T1000 (cell line): ENCODE results near the gene ENG.
"Not testable (repeated sequence)": the region's sequence is repeated elsewhere in the genome, so short reads cannot be mapped to it uniquely, and the experiment has no call there.

Experiments
- DNase-seq: peaks from one replicate; lab custom pipeline; 2025; ENCODE audit warnings: mixed read lengths; lab: John Stamatoyannopoulos, UW

Gene ENG

DNA sequence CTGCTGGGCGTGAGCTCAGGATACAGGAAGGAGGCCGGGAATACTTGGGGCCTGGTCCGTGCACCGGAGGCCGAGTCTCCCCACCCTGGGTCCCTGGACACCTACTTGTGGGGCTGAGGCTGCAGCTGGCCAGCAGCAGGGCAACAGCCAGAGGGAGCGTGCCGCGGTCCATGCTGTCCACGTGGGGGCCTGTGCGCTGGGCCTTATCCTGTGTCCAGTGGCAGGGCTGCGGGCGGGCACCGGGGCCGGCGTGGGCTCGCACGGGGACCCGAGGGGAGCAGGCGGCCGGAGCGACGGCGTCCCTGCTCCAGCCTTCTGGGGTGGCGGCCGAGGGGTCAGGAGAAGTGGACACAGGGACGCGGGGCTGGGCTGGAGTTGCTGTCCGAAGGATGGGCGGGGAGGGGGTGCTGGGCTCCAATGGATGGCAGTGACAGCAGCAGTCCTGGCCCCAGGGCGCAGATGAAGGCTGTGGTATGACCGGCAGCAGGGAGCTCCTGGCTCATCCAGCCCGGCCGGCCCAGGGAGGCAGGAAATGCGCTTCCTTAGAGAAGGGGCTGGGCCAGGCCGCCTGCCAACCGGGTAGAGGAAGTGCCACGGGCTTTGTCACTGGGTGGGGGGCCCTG lies at the start of gene ENG:
TSS of gene ENG (minus strand) at position 475 of the 623 bp plus-strand sequence. CDS start at position 172, 303 bp downstream.
- DNase-seq: no peak

DNA sequence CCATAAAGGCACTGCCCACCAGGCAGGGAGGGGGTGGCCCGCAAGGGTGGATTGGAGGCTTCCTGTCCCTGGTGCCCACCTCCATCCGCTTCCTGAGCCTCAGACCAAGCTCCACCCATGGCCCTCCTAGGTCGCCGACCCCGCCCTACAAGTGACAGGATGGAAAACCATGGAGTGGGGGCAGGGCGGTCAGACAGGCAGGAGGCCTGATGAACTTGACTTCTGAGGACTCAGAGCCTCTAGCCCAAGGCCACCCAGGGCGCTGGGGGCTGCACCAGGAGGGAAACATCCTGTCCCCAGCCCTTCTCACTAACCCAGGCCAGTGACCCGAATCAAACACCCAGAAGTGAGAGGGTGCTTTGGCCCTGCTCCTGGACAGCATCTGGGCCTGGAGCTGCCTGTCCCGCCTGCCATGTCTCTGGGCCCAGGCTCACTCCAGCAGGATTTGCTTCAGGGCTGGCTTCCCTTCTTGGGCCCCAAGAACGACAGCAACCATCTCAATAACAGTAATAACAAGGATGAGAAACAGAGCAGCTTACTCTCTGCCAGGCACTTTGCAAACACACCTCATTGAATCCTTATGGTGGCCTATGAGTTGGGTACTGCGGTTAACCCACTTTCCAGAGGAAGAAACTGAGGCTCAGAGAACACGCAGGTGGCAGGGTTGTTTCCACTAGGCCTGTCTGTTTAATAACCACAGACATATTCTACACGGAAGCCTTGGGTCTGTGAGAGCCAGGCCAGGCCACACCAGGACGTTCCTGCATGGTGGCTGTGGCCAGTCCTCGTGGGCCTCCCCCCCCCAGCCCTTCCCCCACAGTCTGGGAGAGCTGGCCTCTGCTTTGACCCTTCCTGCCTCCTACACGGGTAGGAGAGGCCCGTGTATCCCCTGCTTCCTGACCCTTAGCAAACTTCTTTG lies 49.4 kb upstream of the ENG start:
- no peak for DNase-seq

DNA sequence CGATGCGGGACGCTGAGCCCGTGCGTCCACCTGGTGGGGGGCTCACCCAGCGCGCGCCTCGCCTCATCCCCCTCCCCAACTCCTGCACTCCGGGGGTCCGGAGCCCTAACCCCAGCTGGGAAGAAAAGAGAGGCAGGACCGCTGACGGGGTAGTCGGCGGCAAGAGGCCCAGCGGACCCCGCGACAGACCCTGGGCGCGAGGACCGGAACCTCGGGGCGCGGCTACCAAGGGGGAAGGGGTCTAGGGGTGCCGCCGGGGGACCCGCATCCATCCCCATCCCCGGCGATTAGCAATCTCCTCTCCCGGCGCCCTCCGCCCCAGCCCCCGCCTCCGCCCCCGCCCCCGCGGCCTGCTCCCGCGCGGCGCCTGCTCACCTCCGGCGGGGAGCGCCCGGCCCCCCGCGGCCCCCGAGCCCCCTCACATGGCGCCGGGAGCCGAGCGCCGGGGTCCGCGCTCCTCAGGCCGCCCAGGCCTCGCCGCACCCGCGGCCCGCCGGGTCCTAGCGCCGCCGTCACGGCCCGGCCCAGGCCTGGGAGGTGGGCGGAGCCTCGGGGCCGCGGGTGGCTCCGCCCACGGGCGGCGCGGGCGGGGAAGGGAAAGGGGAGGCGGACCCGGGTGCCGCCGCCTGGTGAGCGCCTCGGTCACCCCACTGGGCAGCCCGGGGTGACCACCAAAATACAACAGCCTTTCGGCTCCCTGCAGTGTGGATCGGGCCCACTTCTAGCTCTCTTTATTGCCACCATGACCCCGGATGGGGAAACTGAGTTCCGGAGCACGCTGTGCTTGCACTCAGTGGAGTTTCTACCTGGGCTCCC lies 44.9 kb upstream of the ENG start, which contains the start of gene ST6GALNAC6:
TSS of gene ST6GALNAC6 (minus strand) at position 476 of the 816 bp plus-strand sequence. CDS start 1,622 bp downstream, outside the sequence.
- DNase-seq: no peak

DNA sequence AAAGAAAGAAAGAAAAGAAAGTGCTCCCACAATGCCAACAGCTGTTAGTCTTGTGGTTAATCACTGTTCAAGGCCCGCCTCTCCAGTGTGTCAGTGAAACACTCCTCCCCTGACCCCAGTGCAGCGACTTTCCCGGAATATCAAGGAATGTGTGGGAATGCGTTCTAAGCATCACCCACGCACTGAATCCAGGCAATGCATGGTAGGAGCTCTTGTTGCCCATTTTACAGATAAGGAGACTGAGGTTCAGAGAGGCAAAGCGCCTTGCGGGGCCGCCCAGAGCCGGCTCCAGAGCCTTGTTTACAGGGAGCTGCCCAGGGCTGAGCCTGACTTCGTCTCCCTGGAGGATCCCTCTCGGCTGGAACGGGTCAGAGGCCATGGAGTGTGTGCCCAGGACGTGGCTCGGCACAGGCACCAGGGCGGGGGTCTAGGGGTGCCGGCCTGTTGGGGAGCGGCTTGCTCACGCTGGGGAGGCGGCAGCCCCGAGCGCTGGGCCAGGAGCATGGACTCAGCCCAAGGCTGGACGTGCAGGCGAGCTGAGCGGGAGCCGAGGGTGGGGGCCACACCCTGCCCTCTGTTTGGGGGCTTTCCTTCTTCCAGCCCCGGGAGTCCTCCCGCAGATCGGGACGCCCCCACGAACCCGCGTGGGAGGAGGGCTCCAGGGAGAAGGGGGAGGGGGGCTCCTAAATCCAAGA lies 44.1 kb upstream of the ENG start:
- DNase-seq: peak; percentile 16

DNA sequence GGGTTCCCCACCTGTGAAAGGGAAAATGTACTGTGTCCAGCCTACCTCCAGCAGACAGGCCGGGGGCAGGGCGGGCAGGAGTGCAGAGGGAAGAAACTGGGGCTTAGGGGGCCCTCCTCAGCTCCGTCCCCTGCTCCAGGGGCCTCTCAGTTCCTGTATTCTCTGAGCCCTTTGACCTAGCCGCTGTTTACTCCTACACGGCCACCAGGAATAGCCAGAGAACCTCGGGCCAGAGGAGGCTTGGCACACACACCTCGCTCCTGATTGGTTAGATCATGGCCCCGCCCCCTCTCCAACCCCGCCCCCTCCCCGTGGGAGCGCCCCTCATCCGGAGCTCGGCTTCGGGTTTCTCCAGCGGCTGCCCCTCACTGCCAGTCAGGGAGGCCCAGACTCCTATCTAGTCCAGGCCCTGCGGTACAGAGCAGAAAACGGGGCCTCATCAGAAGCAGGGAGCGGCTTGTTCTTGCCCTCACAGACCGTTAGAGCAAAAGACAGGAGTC lies 42.8 kb upstream of the ENG start:
- DNase-seq: peak; percentile 56

DNA sequence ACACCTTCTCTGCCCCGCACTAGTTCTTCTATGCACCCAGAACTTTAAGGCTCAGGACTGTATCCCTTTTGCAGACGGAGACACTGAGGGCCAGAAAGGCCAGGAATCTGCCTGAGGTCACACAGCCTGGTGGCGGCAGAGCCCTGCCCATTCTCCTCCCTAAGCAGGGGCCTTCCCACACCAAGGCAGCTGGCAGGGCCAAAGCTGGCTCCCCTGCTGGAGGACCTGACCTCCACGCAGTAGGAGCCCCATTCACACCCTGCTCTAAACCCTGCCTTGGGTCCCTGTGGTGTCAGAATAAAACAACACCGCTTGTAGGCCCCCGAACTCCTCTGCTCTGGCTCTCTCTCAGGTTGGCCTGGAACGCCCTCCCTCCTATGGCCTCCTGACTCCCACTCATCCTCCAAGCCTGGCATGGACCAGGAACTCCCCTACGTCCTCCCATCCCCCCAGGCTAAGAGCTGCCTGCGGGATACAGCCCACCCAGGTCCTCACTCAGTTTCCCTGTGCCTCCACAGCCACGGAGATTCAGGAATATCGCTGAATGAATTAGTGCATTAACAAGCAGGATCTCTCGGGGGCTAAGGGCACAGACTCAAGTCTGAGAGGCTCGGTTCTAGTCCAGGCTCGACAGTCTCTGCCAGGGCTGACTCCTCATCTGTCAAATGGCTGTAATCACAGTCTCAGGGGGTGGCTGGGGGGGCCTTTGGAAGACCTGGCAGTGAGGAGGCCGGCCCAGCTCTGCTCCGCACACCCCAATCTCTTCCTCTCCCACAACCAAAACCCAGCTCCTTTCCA lies 42.1 kb upstream of the ENG start:
- no peak for DNase-seq

DNA sequence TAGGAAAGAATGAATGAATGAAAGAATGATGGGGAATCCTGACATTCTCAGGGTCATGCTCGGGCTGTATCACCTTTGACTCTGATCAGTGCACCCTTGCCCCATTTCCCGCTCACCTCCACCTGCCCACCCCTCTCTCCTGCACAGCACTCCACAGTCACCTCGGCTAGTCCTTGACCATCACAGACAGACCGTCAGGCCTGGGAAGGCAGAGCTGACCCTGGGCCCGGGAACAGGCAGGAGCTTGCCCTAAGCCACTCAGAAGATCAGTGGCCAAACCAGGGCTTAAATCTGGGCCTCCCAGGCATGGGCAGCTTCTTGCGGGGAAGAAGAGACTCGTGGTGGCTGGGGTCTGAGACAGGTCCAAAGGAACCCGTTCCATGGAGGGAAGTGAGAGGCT lies 41.4 kb upstream of the ENG start:
- DNase-seq: no peak

DNA sequence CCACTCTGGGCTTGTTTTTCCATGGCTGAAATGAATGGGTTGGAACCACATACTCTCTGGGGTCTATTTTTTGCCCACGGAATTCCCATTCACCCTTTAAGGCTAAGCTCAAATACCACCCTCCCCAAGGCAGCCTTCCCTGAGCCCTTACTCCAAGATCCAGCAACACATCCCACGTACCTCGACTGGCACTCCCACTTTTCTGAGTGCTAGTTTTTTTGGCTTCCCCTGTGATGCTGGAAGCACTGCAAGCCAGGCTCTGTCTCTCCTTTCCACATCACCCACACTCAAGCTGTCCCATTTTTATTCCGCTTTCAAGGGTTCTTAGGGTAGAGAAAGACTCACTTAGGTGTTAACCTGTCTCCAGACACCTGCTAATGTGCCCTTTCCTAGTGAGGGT lies 38.9 kb upstream of the ENG start:
- DNase-seq: no peak

DNA sequence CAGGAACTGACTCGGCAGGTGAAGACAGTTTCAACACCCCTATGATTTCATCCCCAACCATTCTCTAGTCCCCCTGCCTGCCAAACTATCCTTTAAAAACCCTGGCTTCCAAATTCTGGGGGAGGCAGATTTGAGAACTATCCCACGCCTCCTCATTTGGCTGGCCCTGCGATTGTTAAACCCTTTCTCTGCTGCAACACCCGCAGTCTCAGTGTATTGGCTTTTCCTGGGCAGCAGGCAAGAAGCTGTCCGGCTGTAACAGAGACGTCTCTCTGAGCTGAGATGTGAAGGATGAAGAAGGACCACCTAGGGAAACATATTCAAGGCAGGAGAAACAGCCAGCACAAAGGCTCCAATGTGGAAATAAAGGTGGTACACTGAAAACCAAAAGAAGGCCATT lies 38.4 kb upstream of the ENG start:
- no peak for DNase-seq

DNA sequence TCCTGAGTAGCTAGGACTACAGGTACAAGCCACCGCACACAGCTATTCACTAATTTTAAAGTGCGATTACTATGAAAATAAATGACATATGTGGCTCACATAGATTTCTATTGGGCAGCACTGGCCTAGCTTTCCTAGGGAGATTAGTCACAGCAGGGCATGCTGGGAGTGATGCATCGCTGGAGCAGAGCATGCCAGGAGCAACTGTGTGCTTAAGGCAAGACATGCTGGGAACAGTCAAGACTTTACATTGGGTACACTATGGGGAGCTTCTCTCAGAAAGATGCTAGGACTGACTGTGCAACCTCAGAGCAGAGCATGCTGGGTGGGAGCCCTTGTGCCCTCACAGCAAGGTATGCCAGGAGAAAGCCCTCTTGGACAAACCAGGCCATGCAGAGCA lies 35.6 kb upstream of the ENG start:
- no peak for DNase-seq

DNA sequence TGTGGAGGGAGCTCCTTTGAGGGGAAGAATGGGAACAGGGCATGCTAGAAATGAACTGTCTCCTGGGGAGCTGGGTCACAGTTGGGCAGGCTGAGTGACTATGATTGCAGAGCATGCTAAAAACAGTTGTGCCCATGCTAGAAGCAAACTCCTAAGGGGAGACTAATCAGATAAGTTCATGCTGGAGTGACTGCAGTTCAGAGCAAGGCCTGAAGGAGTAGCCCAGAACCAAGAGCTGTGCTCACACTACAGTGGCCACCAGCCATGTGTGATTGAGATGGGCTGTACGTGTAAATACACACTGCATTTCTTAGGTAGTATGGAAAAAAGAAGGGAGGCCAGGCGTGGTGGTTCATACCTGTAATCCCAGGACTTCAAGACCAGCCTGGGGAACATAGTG lies 33.3 kb upstream of the ENG start:
- DNase-seq: no peak

DNA sequence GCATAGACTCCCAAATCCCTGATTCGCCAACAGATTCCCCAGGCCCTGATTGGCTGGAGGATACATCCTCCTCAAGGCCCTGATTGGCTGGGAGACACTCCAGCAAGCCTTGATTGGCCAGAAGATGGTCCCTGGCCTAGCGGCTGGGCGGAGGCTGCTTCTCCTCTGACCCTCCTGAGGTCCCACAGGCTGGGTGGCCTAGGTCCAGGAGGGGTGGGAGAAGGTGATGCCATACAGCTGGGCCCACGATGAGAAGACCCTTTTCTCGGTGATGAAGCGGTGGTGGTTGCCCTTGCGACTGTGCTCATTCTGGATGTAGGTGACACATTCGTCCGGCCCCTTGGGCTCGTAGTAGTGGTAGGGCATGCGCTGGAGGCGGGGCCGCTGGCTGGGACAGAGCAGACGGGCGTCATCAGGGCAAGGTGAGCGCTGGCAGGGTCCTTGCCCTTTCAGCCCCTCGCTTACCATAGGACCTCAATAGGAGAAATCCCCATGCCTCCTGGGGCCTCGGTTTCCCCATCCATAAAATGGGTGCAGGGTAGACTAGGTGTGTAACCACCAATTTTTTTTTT lies 32.0 kb upstream of the ENG start:
- no peak for DNase-seq

DNA sequence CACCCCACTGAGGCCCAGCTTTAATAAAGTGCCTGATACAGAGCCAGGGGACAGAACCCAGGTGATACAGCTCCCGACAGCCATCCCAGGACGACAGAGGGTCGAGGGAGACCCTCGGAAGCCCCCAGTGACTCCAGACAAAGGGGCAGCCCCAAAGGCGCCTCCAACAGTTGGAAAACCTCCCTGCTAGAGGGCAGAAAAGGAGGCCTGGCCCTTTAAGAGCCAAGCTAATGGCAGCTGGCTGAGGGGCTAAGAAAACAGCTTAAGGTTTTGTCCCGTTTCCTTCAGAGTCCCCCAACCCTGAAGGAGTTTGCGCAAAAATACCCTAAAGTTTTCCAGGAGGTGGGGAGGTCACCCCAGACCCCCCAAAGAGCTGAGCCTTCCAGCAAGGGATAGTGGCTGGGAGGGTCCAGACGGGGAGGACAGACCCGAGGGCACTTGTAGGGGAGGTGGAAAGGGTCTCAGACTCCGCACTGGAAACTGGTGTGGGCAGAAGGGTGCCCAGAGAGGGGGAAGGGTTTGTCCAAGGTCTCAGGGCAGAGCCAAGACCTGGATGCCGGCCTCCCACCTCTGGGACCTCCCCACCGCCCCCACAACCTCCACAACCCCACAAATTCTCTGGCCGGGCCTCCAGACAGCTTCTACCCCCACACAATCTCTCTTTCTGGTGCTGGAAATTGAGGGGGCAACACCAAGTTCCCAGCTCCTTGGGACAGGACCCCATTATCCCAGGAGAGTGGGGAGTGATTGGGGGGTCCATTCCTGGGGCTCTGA lies 31.2 kb upstream of the ENG start:
- DNase-seq: no peak

DNA sequence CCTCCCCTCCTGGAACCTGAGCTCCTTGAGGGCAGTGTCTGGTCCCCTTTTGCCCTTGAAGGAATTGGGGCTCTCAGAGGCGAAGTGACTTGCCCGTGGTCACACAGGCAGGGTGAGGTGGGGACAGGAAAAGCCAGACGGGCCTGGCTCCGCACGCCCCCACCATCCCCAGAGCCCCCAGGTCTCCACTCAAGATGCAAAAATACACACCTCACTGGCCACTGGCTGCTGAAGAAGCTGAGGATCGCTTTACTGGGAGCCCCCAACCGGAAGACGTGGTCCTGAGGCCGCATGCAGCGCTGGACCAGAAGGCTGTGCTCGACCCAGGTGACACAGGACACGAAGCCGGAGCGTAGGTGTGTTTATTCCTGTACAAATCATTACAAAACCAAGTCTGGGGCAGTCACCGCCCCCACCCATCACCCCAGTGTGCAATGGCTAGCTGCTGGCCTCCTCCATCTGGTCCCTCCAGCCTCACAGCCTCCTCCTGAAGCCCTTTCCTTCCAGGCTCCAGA lies 30.6 kb upstream of the ENG start:
- DNase-seq: no peak

DNA sequence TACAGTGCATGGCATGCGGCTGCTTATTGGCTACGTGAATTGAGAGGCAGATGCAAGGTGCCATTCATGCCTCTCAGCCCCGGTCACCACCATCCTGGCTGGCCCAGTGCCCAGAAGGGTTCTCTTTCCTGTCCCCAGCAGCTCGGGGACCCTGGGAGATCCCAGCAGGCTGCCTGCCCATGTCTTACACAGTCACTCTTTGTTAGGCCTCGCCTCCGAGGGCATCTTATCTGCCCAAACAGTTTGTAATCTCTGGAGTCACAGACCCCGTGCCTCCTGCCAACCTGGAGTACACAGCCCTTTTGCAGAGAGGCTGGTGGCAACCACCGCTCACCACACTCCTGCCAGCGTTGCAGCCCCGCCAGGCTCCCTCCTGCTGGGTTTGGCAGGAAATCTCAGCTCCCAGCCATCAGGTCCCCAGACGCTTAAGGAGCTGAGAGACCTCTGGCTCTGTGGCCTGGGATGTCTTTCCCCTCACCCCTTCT lies 30.0 kb upstream of the ENG start:
- no peak for DNase-seq

DNA sequence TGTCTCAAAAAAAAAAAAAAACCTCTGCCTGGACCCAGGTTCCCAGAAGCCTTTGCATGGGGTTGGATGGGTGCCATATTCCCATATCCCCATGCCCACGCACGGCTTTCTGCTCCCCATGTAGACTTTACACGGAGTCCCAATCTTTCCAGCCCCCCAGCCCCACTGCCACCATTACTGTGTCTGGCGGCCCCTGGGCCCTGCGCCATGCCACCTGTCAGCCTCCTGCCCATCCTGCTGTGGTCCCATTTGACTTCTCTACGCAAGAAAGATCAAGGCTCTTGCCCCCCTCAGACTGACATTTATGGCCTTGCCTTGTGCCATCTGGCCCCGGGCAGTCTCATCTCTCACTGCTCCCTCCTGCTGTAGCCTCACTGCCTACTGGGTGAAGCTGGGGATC lies 29.5 kb upstream of the ENG start:
- no peak for DNase-seq

DNA sequence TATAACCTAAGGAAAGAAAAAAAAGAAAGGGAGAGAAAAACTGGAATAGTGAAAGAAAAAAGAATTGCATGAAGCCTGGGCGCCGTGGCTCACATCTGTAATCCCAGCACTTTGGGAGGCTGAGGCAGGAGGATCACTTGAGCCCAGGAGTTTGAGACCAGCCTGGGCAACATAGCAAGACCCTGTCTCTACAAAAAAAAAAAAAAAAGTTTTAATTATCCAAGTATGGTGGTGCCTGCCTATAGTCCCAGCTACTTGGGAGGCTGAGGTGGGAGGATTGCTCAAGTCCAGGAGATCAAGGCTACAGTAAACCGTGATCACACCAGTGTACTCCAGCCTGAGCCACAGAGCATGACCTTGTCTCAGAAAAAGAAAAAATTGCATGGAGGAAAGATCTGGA lies 27.3 kb upstream of the ENG start:
- DNase-seq: not testable (repeated sequence)

DNA sequence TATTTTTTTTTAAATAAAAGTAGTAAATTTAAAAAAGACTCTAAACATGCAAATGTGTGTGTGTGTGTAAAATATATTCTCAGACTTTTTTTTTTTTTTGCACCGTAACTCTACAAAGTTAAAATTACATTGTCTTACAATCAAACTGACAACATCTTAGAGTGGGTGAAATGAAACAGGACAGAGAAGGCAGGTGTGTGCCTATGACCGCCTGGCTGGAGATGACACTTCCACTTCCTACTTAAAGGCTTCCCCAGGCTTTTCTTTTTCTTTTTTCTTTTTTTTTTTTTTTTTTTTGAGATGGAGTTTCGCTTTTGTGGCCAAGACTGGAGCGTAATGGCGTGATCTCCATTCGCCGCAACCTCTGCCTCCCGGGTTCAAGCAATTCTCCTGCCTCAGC lies 25.7 kb upstream of the ENG start:
- DNase-seq: no peak

DNA sequence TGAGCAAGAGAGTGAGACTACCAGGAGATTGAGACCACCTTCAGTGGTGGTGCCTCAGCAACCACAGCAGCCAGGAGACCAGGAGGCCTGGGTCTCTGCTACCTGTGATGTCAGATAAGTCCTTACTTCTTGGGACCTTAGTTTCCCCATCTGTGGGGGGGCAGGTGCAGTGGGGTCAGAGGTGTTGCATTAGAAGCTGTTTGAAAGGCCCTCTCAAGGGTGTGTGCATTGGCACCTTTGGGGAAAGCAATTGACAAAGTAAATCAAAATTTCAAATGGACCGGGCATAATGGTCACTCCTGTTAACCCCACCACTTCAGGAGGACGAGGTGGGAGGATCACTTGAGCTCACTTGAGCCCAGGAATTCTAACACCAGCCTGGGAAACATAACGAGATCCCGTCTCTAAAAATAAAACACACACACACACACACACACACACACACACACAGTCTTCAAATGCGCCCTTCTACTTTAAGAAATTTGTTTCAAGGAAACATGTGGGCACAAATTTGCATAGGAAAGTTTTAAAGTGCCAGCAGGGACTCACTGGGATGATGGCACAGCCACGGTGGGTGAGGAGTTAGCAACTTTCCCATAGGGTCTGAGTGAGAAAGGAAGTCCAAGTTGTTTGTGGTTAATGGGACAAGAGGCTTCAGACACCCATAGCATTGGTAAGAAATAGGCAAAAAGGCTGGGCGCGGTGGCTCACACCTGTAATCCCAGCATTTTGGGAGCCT lies 24.4 kb upstream of the ENG start:
- DNase-seq: no peak
